GM20431 (cell line): Measurements from ENCODE around the gene ZNF816.
"Not testable (repeated sequence)": the region's sequence is repeated elsewhere in the genome, so short reads cannot be mapped to it uniquely, and the experiment has no call there.

ENCODE experiments used
- in situ Hi-C: fragments of 300-500 bp; cut with MseI, MboI; formaldehyde crosslinking; loops from one replicate; pipeline ENCODE4 v1.15.0; 2020; ENCODE audit warnings: low sequenced_read_pairs; ENCODE audit not compliant: unreplicated experiment

Gene ZNF816

DNA sequence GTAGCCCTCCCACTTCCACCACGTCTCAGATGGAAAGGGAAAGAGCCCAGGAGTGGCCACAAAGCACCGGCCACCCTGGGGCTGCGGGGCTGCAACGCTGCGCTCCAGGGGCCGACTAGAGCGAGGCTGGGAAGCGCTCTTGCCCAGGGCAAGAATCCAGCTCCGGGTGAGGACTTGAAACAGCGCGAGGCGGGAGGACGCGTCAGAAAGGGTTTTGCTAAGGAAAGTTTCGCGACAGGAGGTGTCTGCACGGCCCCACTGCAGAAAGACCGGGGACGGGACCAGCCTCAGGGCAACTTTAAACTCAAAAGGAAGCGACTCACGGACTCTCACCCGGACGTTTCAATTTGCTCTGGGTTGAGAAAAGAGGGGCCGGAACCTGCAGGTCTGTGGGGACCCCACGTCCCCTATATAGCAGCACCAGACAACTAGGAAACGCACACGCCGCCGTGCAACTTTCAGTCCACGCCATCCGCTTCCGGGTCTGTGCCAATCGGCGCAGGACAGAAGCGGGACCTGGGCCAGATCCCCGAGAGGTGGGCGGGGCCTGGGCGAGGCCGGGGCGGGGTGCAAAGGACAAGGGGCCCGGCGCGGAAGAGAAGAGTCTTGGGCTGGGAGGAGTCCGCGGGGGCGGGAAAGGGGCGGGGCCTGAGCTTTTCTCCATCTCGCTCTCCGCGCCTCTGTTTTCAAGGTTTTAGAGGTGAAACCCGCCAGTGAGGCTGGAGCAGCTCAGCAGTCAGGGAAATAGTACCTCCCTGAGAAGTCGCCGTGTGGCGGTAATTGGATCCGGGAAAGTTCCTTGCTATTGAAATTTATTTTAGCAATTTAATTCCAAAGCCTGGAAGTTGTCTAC lies at the start of gene ZNF816:
ZNF816 (minus strand) TSS at position 488 of the 853 bp plus-strand sequence. CDS start 6,792 bp downstream, outside the sequence.
- in situ Hi-C loops: no loop called here

- in situ Hi-C loops: no loop called here
Measured at GRCh38 chr19:53012006-53012405, 49.3 kb upstream of the ZNF816 start.

- in situ Hi-C loops: no loop called here
Measured at GRCh38 chr19:53010494-53010893, 47.8 kb upstream of the ZNF816 start.

DNA sequence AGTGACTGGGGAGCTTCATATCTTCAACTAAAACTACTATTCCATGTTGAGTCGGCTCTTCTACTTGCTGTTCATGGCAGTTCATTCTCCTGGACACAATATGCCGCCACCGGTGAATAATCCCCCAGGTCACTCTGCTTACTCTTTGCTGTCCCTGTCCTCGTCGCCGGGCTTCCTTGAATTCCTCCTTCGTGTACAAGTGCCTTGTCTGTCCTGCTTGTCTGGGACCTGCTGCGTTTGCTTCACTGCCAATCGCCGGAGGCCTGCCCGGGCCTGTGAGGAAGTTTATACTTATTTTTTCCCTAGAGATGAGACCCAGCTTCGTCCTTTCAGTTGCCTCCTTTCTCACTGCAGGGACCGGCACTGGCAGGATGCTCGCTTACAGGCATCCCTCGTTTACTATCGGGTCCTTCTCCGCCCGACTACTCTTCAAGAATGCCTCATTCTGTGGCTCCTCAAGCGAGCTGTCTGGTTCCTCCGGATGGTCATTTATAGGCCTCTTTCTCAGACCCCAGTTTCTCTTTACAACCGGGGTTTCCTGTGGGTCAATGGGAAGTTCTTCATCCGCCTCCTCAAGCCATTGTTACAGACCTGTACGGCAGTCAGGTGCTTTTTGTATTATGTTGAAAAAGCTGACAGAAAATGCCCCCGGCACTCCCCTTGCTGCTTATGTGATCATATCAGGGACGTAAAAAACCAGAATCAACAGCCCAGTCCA lies 45.5 kb upstream of the ZNF816 start:
- in situ Hi-C loops: no loop called here

GRCh38 chr19:53007606-53008005 lies 44.9 kb upstream of the ZNF816 start:
- in situ Hi-C loops: no loop called here

DNA sequence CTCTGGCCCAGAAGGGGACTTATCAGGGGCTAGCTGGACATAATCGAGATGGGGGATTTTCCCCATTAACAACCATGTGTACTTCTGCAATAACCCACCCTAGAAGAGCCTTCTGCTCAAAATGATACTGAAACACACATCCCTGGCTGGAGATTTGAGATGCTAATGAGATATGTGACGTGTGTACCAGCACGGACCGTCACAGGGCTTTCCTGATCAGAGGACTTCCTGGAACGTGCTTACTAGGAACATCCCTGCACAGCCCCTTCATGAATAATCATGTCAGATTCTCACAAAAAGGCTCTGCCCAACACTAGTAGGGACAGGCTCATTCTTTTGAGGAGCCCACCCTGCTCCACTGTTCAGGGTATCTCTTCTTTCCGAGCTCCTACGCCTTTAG lies 44.5 kb upstream of the ZNF816 start:
- in situ Hi-C loops: no loop called here

DNA sequence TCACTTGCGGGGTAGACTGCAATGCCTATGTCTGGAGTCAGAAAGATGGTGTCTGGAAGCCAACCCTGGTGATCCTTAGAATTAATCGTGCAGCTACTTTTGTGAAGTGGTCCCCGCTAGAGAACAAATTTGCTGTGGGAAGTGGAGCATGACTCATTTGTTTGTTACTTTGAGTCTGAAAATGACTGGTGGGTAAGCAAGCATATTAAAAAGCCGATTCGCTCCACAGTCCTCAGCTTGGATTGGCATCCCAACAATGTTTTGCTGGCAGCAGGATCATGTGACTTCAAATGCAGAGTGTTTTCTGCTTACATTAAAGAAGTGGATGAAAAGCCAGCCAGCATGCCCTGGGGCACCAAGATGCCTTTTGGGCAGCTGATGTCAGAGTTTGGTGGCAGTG lies 41.6 kb upstream of the ZNF816 start:
- in situ Hi-C loops: no loop called here

DNA sequence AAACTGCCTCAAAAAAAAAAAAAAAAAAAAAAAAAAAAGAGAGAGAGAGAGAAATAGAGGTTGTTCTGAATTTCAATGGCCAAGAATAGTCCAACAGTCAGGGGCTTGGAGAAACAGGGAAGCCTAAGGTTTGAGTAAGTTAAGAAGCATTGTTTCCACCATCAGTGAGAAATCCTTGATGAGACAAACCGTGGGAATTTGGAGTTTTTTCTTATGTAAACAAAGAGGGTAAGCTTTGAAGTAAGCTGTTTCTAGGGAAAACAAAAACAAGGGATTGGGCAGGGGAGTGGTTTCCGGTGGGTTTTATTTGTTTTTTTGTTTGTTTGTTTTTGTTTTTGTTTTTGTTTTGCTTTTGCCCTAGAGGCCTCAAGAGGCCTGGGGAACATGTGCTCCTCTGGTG lies 39.8 kb upstream of the ZNF816 start:
- in situ Hi-C loops: no loop called here

GRCh38 chr19:52997975-52998374 lies 35.3 kb upstream of the ZNF816 start:
- in situ Hi-C loops: no loop called here

DNA sequence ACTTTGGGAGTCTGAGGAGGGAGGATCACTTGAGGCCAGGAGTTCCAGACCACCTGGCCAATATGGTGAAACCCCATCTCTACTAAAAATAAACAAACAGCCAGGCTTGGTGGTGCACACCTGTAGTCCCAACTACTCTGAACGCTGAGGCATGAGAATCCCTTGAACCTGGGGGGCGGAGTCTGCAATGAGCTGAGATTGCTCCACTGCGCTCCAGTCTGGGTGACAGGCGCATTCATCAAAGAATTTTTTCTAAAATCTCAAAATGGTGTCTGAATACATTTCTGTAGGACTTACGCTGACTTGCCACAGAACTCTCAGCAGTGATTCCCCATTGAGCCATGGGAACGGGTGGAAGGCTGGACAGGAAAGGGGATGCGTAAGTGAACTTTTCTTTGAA lies 33.0 kb upstream of the ZNF816 start:
- in situ Hi-C loops: no loop called here

- in situ Hi-C loops: no loop called here
Measured at GRCh38 chr19:52993342-52994178, 30.9 kb upstream of the ZNF816 start.

DNA sequence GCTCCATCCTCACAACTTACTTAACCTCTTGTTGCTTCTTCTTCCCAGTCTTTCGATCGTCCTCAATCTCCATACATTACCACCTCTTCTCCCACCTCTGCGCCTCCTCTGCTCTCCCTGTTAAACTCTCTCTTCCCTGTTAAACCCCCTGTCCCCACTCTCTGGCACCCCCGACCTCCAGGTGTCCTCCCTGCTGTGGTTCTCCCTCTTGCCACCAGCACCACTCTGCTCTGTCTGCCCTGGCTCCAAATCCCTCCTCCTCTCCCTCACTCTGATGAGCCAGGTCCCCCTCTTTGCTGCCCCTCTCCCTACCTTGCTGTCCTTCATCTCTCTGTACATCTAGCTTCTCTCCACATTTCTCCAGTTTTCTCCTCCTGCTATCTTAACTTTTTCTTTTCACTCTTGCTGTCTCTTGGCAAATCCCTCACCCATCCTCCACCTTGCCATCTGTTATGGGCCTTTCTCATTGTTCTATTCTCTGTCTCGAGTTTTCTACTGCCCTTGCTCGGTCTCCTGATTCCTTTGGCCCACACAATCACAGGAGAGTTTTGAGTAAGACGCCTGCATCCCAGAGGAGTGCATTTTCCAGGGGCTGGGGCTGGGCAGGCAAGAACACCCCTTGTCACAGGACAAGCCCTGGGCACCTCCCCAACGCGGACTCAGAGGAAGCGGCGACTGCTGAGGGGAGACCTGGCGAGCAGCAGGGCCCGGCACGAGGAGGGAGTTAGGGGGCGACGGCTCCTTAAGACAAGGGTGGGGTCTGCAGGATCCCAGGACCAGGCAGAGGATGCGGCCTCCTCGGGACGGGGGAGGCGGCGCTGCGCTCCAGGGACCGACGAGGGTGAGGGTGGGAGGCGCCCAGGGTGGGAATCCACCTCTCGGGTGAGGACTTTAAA lies 29.7 kb upstream of the ZNF816 start:
- in situ Hi-C loops: no loop called here

- in situ Hi-C loops: no loop called here
Measured at GRCh38 chr19:52991484-52991883, 28.8 kb upstream of the ZNF816 start.

DNA sequence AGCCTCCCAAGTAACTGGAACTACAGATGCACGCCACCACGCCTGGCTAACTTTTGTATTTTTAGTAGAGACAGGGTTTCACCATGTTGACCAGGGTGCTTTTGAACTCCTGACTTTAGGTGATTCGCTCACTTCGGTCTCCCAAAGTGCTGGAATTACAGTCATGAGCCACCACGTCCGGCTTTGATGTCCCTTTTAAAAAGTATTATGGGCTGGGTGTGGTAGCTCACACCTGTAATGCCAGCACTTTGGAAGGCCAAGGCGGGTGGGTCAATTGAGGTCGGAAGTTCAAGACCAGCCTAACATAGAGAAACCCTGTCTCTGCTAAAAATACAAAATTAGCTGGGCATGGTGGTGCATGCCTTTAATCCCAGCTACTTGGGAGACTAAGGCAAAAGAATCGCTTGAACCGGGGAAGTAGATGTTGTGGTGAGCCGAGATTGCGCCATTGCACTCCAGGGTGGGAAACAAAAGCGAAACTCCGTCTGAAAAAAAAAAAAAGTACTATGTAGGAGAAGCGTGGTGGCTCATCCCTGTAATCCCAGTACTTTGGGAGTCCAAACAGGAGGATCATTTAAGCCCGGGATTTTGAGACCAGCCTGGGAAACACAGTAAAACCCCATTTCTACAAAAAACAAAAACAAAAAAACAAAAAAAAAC lies 28.2 kb upstream of the ZNF816 start:
- in situ Hi-C loops: no loop called here

DNA sequence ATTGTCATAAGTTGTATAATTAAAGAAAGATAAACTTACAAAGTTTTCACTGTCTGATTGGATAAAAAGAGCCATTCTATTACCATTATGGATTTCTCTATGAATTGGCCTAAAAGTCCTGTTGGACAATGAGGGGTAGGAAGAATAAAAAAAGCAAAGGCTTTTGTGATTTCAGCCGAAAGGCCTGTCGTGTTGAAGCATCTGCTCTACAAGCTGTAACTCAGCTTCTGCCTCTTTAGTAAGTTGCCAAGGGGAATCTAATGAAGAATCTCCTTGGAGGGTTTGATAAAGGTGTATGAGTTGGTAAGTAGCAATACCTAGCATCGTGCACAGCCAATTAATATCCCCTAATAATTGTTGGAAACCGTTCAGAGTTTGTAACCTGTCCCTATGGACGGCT lies 25.8 kb upstream of the ZNF816 start:
- in situ Hi-C loops: no loop called here

DNA sequence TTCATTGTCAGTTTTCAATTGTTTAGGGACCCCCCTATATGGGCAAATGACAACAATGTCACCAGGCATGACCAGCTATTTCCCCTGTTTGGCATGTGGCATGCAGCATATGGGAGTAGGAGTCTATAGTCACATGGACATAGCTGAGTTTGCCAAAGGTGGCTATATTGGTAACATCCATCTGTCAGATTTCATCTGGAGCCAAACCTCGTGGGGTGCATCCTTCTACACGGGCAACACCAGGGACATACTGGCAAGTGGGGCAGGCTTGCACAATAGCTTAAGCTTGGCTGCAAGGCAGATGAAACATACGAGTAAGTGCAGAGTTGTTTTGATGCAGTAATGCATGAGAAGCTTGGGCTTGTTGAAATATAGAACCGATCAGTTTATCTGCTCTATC lies 24.5 kb upstream of the ZNF816 start:
- in situ Hi-C loops: no loop called here

GRCh38 chr19:52983167-52983566 lies 20.5 kb upstream of the ZNF816 start:
- in situ Hi-C loops: not testable (repeated sequence)

- in situ Hi-C loops: no loop called here
Measured at GRCh38 chr19:52981329-52981728, 18.6 kb upstream of the ZNF816 start.

GRCh38 chr19:52967772-52968171 lies 5.1 kb upstream of the ZNF816 start:
- in situ Hi-C loops: no loop called here
